Liver (tissue), 3 donors: Measurements from ENCODE around the gene INTS1.

Source experiments
- ATF3 ChIP-seq: IDR thresholded peaks from 2 replicates; pipeline ENCODE4 v1.6.1; 2016; ENCODE audit warnings: antibody characterized with exemption
- CTCF ChIP-seq: fragments of 150-350 bp; IDR thresholded peaks from 2 replicates; pipeline ENCODE4 v1.5.1; 2017; ENCODE audit warnings: improper control_type of control experiment, low read depth, low read length; ENCODE audit not compliant: missing input control
- EGR1 ChIP-seq, 2 donors: IDR thresholded peaks; 2 replicates each; pipeline ENCODE4 v1.6.1; 2016 to 2018; ENCODE audit warnings: antibody characterized with exemption in 2 of 2, low read depth in 2 of 2
- FOXA1 ChIP-seq: IDR thresholded peaks from 2 replicates; pipeline ENCODE4 v1.6.1; 2016; ENCODE audit warnings: antibody characterized with exemption
- GABPA ChIP-seq, 2 donors: IDR thresholded peaks in 1 of 2; conservative IDR thresholded peaks in 1 of 2; 2 replicates each; pipeline ENCODE4 v1.6.1; 2016; ENCODE audit warnings: antibody characterized with exemption in 2 of 2, mild to moderate bottlenecking in 1 of 2, moderate library complexity in 1 of 2
- HNF4A ChIP-seq, 2 donors: conservative IDR thresholded peaks; 2 replicates each; pipeline ENCODE4 v1.6.1; 2016; ENCODE audit warnings: antibody characterized with exemption in 2 of 2, mild to moderate bottlenecking in 2 of 2
- JUND ChIP-seq, 2 donors: IDR thresholded peaks; 2 replicates each; pipeline ENCODE4 v1.6.1; 2016; ENCODE audit warnings: antibody characterized with exemption in 2 of 2
- NR2F2 ChIP-seq: IDR thresholded peaks from 2 replicates; pipeline ENCODE4 v1.6.1; 2016; ENCODE audit warnings: antibody characterized with exemption
- REST ChIP-seq: IDR thresholded peaks from 2 replicates; pipeline ENCODE4 v1.6.1; 2016; ENCODE audit warnings: antibody characterized with exemption, mild to moderate bottlenecking
- RXRA ChIP-seq, 2 donors: IDR thresholded peaks; 2 replicates each; pipeline ENCODE4 v1.6.1; 2017 to 2018; ENCODE audit warnings: antibody characterized with exemption in 2 of 2, mild to moderate bottlenecking in 1 of 2
- ZBTB33 ChIP-seq: IDR thresholded peaks from 2 replicates; pipeline ENCODE4 v1.6.1; 2016; ENCODE audit warnings: antibody characterized with exemption
- donor health status: healthy.
- donor health status: healthy.

- TF ChIP-seq FOXA1 (no peak), CTCF (no peak), HNF4A (conservative IDR thresholded peaks at IDR 0.05) (no peak), JUND (IDR thresholded peaks at IDR 0.05) (no peak), GABPA (IDR thresholded peaks at IDR 0.05 in 1 of 2, conservative IDR thresholded peaks at IDR 0.05 in 1 of 2) (no peak), ATF3 (no peak), NR2F2 (no peak), ZBTB33 (no peak), EGR1 (IDR thresholded peaks at IDR 0.05; ENCODE audit: low read depth in 2 of 2) (no peak), REST (no peak), RXRA (IDR thresholded peaks at IDR 0.05) (no peak)
These were observed 63.6 kb downstream of the INTS1 start for GRCh38 chr7:1440620-1441019.
